ENCODE measurements around the gene PPM1H. TPM values are rescaled to one million over a fixed set of nuclear protein-coding genes. Genes with fewer than 3 reads are reported as not detected.

Gene PPM1H
- polyA plus RNA-seq, 1 of the 3 experiments (the other 2 are of a cell fraction) = 0.13 TPM

- H3K27ac ChIP-seq (ENCODE audit: low read depth in 2 of 2, low read length in 1 of 2) = no peak overlapping the region
- H3K9ac ChIP-seq = no peak overlapping the region
- CTCF ChIA-PET = no interaction called here
- DNase-seq = no peak
- no peaks in the 10 kb centered on the region for H3K9me2 ChIP-seq
- 22% methylated on average over 1 of the region's 1 CpG for WGBS (ENCODE audit: low lambda C conversion rate)
- H3K27me3 ChIP-seq (ENCODE audit: insufficient read depth) = peaks cover 68% of the 10 kb centered on the region; the same call in 1 of the 2 replicates
- no peaks in the 10 kb centered on the region for H4K20me1 ChIP-seq (ENCODE audit: insufficient read depth)
- POLR2A ChIA-PET = no interaction called here
- H2AFZ ChIP-seq (ENCODE audit: low read depth) = no peak overlapping the region
- no peaks in the 10 kb centered on the region for H3K4me1 ChIP-seq (ENCODE audit: control insufficient read depth in 1 of 2, insufficient read depth in 2 of 2, low read depth in 1 of 2, low read length in 1 of 2)
- no peaks in the 10 kb centered on the region for H3K79me2 ChIP-seq (ENCODE audit: insufficient read depth)
- H3K9me3 ChIP-seq = no peaks in the 10 kb centered on the region
- no peak for TF ChIP-seq MAX (IDR thresholded peaks at IDR 0.05; ENCODE audit: low read depth)
- no peak for TF ChIP-seq RFX5 (IDR thresholded peaks at IDR 0.05; ENCODE audit: low read length)
- TF ChIP-seq TCF12 (IDR thresholded peaks at IDR 0.05) = no peak
- no peak for TF ChIP-seq EZH2phosphoT487 (IDR thresholded peaks at IDR 0.05; ENCODE audit: borderline replicate concordance, low read depth)
- no peak for TF ChIP-seq GABPA (IDR thresholded peaks at IDR 0.05; ENCODE audit: low read depth)
- TF ChIP-seq RXRA (IDR thresholded peaks at IDR 0.05; ENCODE audit: borderline replicate concordance, low read depth) = no peak
- no peak for TF ChIP-seq EP300 (IDR thresholded peaks at IDR 0.05; ENCODE audit: borderline replicate concordance in 1 of 2, low read depth in 1 of 2, low read length in 1 of 2)
- no peak for TF ChIP-seq MXI1 (IDR thresholded peaks at IDR 0.05; ENCODE audit: low read depth, low read length)
- no peak for TF ChIP-seq ZBTB33 (IDR thresholded peaks at IDR 0.05; ENCODE audit: borderline replicate concordance, low read depth)
- no peak overlapping the region for H3K4me2 ChIP-seq
- H3K4me3 ChIP-seq (ENCODE audit: low read depth in 2 of 2, low read length in 1 of 2) = no peak overlapping the region
- no peaks in the 10 kb centered on the region for H3F3A ChIP-seq (replicated peaks; ENCODE audit: insufficient read depth)
- H3K36me3 ChIP-seq (replicated peaks in 1 of 2; ENCODE audit: control insufficient read depth in 1 of 2, insufficient read depth in 2 of 2, low read length in 1 of 2) = no peaks in the 10 kb centered on the region
Measured at GRCh38 chr12:62909340-62909739, 25.6 kb downstream of the PPM1H start.

GRCh38 chr12:62908674-62909073 is 26.3 kb downstream of the PPM1H start:
- no peak overlapping the region for H3K27ac ChIP-seq (ENCODE audit: low read depth in 2 of 2, low read length in 1 of 2)
- ChIA-PET CTCF (no interaction called here), POLR2A (no interaction called here)
- no peak overlapping the region for H3K4me2 ChIP-seq
- no peaks in the 10 kb centered on the region for H3K9me3 ChIP-seq
- no peak for DNase-seq
- WGBS (ENCODE audit: low lambda C conversion rate) = 2% methylated on average over 2 of the region's 2 CpGs
- H3K9me2 ChIP-seq = no peaks in the 10 kb centered on the region
- no peaks in the 10 kb centered on the region for H3K36me3 ChIP-seq (replicated peaks in 1 of 2; ENCODE audit: control insufficient read depth in 1 of 2, insufficient read depth in 2 of 2, low read length in 1 of 2)
- H2AFZ ChIP-seq (ENCODE audit: low read depth) = no peak overlapping the region
- no peaks in the 10 kb centered on the region for H3K79me2 ChIP-seq (ENCODE audit: insufficient read depth)
- no peaks in the 10 kb centered on the region for H3K4me1 ChIP-seq (ENCODE audit: control insufficient read depth in 1 of 2, insufficient read depth in 2 of 2, low read depth in 1 of 2, low read length in 1 of 2)
- H4K20me1 ChIP-seq (ENCODE audit: insufficient read depth) = no peaks in the 10 kb centered on the region
- no peak overlapping the region for H3K4me3 ChIP-seq (ENCODE audit: low read depth in 2 of 2, low read length in 1 of 2)
- H3K27me3 ChIP-seq (ENCODE audit: insufficient read depth) = peaks cover 65% of the 10 kb centered on the region; the same call in 1 of the 2 replicates
- TF ChIP-seq ELF1 (IDR thresholded peaks at IDR 0.05) = no peak
- no peak for TF ChIP-seq NRF1 (IDR thresholded peaks at IDR 0.05; ENCODE audit: low read depth, low read length)
- TF ChIP-seq RAD21 (IDR thresholded peaks at IDR 0.05; ENCODE audit: low read length) = no peak
- no peak for TF ChIP-seq YY1 (IDR thresholded peaks at IDR 0.05; ENCODE audit: low read depth)
- TF ChIP-seq CHD2 (IDR thresholded peaks at IDR 0.05; ENCODE audit: low read length, partially characterized antibody) = no peak
- no peak overlapping the region for H3K9ac ChIP-seq
- H3F3A ChIP-seq (replicated peaks; ENCODE audit: insufficient read depth) = no peaks in the 10 kb centered on the region
